Epithelial cell of esophagus (primary cell): ENCODE results near the gene C1QL4.
"Not testable (repeated sequence)": the region's sequence is repeated elsewhere in the genome, so short reads cannot be mapped to it uniquely, and the experiment has no call there.

Source experiments
- DNase-seq: peaks from one replicate; pipeline ENCODE4 v3.0.0; 2010; ENCODE audit warnings: low read depth
- H3K4me3 ChIP-seq: 2 replicates; pipeline ENCODE4 v1.5.1; 2011; ENCODE audit warnings: mild to moderate bottlenecking, low read length, control low read depth
- TF ChIP-seq, protein P1 (sequence below): IDR thresholded peaks from 2 replicates; pipeline ENCODE4 v1.5.1; 2011; ENCODE audit warnings: low read depth, mild to moderate bottlenecking, low read length, control low read depth, inconsistent platforms; ENCODE audit not compliant: insufficient read depth; ENCODE audit errors: missing control alignments

C1QL4 gene

DNA sequence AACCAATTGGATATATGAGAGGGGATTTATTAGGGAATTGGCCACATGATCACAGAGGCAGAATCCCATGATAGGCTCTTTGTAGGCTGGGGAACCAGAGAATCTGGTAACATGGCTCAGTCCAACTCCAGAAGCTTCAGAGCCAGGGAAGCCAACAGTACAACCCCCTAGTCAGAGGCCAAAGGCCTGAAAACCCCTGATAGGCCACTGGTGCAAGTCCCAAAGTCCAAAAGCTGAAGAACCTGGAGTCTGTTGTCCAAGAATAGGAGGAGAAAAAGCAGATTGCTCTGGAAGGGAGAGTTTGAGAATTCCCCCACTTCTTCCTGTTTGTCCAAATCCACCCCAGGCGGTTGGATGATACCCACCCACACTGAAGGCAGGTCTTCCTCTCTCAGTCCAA is 22.2 kb downstream of the C1QL4 start:
- TF ChIP-seq, protein P1, sequence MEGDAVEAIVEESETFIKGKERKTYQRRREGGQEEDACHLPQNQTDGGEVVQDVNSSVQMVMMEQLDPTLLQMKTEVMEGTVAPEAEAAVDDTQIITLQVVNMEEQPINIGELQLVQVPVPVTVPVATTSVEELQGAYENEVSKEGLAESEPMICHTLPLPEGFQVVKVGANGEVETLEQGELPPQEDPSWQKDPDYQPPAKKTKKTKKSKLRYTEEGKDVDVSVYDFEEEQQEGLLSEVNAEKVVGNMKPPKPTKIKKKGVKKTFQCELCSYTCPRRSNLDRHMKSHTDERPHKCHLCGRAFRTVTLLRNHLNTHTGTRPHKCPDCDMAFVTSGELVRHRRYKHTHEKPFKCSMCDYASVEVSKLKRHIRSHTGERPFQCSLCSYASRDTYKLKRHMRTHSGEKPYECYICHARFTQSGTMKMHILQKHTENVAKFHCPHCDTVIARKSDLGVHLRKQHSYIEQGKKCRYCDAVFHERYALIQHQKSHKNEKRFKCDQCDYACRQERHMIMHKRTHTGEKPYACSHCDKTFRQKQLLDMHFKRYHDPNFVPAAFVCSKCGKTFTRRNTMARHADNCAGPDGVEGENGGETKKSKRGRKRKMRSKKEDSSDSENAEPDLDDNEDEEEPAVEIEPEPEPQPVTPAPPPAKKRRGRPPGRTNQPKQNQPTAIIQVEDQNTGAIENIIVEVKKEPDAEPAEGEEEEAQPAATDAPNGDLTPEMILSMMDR: no peak
- H3K4me3 ChIP-seq: no peak overlapping the region
- no peak for DNase-seq

DNA sequence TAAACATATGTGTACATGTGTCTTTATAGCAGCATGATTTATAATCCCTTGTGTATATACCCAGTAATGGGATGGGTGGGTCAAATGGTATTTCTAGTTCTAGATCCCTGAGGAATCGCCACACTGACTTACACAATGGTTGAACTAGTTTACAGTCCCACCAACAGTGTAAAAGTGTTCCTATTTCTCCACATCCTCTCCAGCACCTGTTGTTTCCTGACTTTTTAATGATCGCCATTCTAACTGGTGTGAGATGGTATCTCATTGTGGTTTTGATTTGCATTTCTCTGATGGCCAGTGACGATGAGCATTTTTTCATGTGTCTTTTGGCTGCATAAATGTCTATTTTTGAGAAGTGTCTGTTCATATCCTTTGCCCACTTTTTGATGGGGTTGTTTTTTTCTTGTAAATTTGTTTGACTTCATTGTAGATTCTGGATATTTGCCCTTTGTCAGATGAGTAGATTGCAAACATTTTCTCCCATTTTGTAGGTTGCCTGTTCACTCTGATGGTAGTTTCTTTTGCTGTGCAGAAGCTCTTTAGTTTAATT is 26.5 kb downstream of the C1QL4 start:
- not testable (repeated sequence) for H3K4me3 ChIP-seq, DNase-seq

DNA sequence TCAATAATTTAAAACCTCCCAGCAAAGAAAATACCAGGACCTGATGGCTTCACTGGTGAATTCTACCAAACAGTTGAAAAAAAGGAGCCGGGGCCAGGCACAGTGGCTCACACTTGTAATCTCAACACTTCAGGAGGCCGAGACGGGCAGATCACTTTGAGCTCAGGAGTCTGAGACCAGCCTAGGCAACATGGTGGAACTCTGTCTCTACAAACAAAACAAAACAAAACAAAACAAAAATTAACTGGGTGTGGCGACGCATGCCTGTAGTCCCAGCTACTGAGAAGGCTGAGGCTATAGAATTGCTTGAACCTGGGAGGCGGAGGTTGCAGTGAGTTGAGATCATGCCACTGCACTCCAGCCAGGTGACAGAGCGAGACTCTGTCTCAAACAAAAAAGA is 27.6 kb downstream of the C1QL4 start:
- no peak overlapping the region for H3K4me3 ChIP-seq
- TF ChIP-seq, protein P1: no peak
- DNase-seq: no peak

DNA sequence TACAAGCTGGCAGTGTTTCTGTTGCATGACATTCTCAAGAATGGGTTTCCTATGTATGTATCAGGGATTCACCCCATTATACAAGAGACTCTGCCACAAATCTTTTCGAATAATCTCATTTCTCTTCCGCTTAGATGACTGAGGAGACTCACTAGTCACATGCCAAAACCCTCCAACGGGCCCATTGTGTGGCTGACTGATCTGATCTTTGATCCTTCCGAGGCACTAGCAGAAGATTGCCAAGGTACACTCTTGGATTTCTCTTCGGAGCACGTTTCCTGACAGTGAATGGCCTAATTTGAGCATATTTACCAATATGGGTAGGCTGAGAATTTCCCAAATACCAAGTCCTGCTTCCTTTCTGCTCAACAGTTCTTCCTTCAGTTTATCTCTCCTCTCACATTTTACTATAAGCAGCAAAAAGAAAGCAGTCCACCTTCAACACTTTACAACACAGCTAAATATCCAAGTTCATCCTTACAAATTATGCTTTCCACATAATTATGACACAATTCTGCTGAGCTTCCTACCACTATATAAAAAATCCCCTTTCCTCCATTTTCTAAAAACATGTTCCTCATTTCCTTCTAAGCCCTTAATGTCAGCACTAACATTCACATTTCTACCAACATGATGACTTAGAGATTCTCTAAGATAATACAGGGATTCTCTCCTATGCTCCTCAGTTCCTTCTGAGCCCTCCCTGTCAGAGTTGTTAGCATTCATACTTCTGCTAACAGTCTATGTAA is 31.1 kb downstream of the C1QL4 start:
- no peak overlapping the region for H3K4me3 ChIP-seq
- TF ChIP-seq, protein P1: no peak
- DNase-seq: no peak

DNA sequence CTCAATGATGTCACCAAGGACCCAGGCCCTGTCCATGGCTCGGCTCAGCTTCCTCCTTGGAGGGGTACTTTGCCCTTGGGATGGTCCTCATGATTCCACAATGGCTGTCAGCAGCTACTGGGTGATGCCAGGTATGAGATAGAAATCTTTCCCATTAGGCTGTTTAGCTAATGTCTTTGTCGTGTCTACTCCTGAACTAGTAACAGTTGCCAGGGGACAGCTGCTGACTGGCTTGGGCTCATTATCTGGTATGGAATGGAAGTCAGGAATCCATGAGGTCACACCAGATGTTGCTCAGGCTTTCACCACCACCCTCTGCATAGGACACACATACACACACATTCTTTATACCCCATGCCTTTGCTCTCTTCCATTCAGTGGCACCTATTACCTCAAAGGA is 32.8 kb downstream of the C1QL4 start:
- TF ChIP-seq, protein P1: no peak
- no peak overlapping the region for H3K4me3 ChIP-seq
- no peak for DNase-seq

DNA sequence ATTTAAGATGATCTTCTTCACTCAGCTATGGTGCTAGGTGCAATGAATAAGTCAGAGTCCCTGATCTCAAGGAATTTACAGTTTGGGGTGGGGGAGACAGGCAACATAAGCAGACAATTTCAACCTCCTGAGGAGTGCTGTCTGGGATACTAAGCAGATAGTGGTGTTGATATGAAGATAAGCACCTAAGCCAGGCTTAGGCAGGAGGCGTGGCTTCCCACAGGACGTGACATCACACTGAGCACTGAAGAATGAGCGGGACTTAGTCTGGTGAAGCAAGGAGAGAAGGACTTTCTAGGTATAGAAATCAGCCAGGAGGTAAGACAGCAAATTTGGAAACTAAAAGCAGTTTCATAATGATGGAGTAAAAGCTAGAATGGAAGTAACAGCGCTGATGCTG is 35.2 kb downstream of the C1QL4 start:
- no peak overlapping the region for H3K4me3 ChIP-seq
- TF ChIP-seq, protein P1: no peak
- DNase-seq: no peak

DNA sequence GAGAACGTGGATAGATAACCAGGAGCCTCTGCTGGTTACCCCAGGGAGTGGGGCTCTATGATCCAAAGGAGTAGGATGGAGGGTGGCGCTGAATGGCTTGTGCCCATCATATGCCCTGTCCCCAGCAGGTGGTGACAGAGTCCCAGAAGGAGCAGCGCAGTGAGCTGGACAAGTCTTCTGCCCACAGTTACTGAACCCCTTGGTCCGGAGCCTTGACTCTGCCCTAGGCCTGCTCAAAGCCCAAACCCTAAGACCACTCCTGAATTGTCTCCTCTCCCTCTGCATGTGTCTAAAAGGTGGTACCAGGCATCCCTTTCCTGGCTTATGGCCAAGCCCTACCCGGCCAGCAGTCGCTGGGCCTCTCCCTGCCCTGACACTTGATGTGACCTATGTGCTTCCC is 38.8 kb downstream of the C1QL4 start:
- no peak for DNase-seq
- TF ChIP-seq, protein P1: no peak
- no peak overlapping the region for H3K4me3 ChIP-seq
